Measurements from ENCODE around the gene TFPI2. TPM values are rescaled to one million over a fixed set of nuclear protein-coding genes. Genes with fewer than 3 reads are reported as not detected.

Gene TFPI2
- total RNA-seq, 1 experiment from 2014 or later: not detected

- CTCF ChIA-PET: no interaction called here
- H3K27ac Mint-ChIP-seq (ENCODE audit: unreplicated experiment): no peak overlapping the region
- intact Hi-C loops (cut with micrococcal nuclease; ENCODE audit: unreplicated experiment): no loop called here
- no TSS peak for BruUV-seq (replicated peaks)
- H3K27me3 ChIP-seq (replicated peaks; ENCODE audit: control insufficient read depth, insufficient read depth, low read length): no peaks in the 10 kb centered on the region; the same call in 1 of the 2 replicates
- TF ChIP-seq CTCF (IDR thresholded peaks at IDR 0.05; ENCODE audit: insufficient read depth in 1 of 2, low read depth in 1 of 2, low read length in 1 of 2, severe bottlenecking in 1 of 2, unreplicated experiment in 1 of 2): no peak
- no peaks in the 10 kb centered on the region for H3K4me1 ChIP-seq
- no peaks in the 10 kb centered on the region for H3K9me3 Mint-ChIP-seq (ENCODE audit: unreplicated experiment)
- POLR2A ChIA-PET: no interaction called here
- H3K4me3 Mint-ChIP-seq (ENCODE audit: unreplicated experiment): no peak overlapping the region
- no peaks in the 10 kb centered on the region for H3K4me1 Mint-ChIP-seq (ENCODE audit: low read depth, unreplicated experiment)
- H3K4me3 ChIP-seq (ENCODE audit: low read depth, low read length): no peak overlapping the region
- peaks cover 12% of the 10 kb centered on the region for H3K27me3 Mint-ChIP-seq (ENCODE audit: insufficient read depth, unreplicated experiment)
- no peak for DNase-seq
- H3K36me3 Mint-ChIP-seq (ENCODE audit: insufficient read depth, unreplicated experiment): no peaks in the 10 kb centered on the region
- no peaks in the 10 kb centered on the region for H3K9me3 ChIP-seq
- no peaks in the 10 kb centered on the region for H3K36me3 ChIP-seq (ENCODE audit: control insufficient read depth, insufficient read depth, low read length)
Measured at GRCh38 chr7:93856323-93856722, 34.2 kb downstream of the TFPI2 start.

GRCh38 chr7:93855797-93856196 lies 34.8 kb downstream of the TFPI2 start:
- Histone ChIP-seq H3K27me3 (replicated peaks; ENCODE audit: control insufficient read depth, insufficient read depth, low read length) (no peaks in the 10 kb centered on the region; the same call in 1 of the 2 replicates), H3K4me3 (ENCODE audit: low read depth, low read length) (no peak overlapping the region), H3K36me3 (ENCODE audit: control insufficient read depth, insufficient read depth, low read length) (no peaks in the 10 kb centered on the region), H3K9me3 (no peaks in the 10 kb centered on the region), H3K4me1 (no peaks in the 10 kb centered on the region)
- DNase-seq: no peak
- intact Hi-C loops (cut with micrococcal nuclease; ENCODE audit: unreplicated experiment): no loop called here
- no peaks in the 10 kb centered on the region for H3K36me3 Mint-ChIP-seq (ENCODE audit: insufficient read depth, unreplicated experiment)
- no TSS peak for BruUV-seq (replicated peaks)
- ChIA-PET CTCF (no interaction called here), POLR2A (no interaction called here)
- no peaks in the 10 kb centered on the region for H3K9me3 Mint-ChIP-seq (ENCODE audit: unreplicated experiment)
- peaks cover 15% of the 10 kb centered on the region for H3K27me3 Mint-ChIP-seq (ENCODE audit: insufficient read depth, unreplicated experiment)
- no peak overlapping the region for H3K4me3 Mint-ChIP-seq (ENCODE audit: unreplicated experiment)
- H3K4me1 Mint-ChIP-seq (ENCODE audit: low read depth, unreplicated experiment): no peaks in the 10 kb centered on the region
- no peak overlapping the region for H3K27ac Mint-ChIP-seq (ENCODE audit: unreplicated experiment)
- no peak for TF ChIP-seq CTCF (IDR thresholded peaks at IDR 0.05; ENCODE audit: insufficient read depth in 1 of 2, low read depth in 1 of 2, low read length in 1 of 2, severe bottlenecking in 1 of 2, unreplicated experiment in 1 of 2)

DNA sequence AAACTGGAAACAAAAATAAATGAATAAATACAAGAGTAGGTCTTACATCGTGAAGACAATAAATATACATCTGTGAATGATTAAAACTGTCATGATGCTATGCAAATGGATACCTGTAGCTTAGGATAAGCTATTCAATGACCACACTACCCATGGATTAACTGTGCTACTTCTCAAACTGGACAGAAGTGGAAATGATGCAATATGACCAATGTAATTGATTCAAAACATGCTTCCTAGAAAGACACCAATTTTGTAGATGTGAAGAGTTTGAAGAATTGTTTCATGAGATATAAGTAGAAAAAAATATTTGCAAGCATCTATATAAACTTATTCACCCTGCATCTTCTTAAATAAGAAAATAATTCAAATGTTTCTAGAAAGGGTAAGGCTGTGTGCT lies 36.1 kb downstream of the TFPI2 start:
- no peak overlapping the region for H3K4me3 ChIP-seq (ENCODE audit: low read depth, low read length)
- H3K36me3 ChIP-seq (ENCODE audit: control insufficient read depth, insufficient read depth, low read length): no peaks in the 10 kb centered on the region
- H3K4me1 ChIP-seq: no peaks in the 10 kb centered on the region
- Mint-ChIP-seq H3K4me1 (ENCODE audit: low read depth, unreplicated experiment) (no peaks in the 10 kb centered on the region), H3K27me3 (ENCODE audit: insufficient read depth, unreplicated experiment) (peaks cover 15% of the 10 kb centered on the region), H3K36me3 (ENCODE audit: insufficient read depth, unreplicated experiment) (no peaks in the 10 kb centered on the region), H3K27ac (ENCODE audit: unreplicated experiment) (no peak overlapping the region), H3K9me3 (ENCODE audit: unreplicated experiment) (no peaks in the 10 kb centered on the region), H3K4me3 (ENCODE audit: unreplicated experiment) (no peak overlapping the region)
- TF ChIP-seq CTCF (IDR thresholded peaks at IDR 0.05; ENCODE audit: insufficient read depth in 1 of 2, low read depth in 1 of 2, low read length in 1 of 2, severe bottlenecking in 1 of 2, unreplicated experiment in 1 of 2): no peak
- ChIA-PET CTCF (no interaction called here), POLR2A (no interaction called here)
- no peak for DNase-seq
- BruUV-seq (replicated peaks): no TSS peak
- intact Hi-C loops (cut with micrococcal nuclease; ENCODE audit: unreplicated experiment): no loop called here
- H3K9me3 ChIP-seq: no peaks in the 10 kb centered on the region
- no peaks in the 10 kb centered on the region; the same call in 1 of the 2 replicates for H3K27me3 ChIP-seq (replicated peaks; ENCODE audit: control insufficient read depth, insufficient read depth, low read length)
